ENCODE data around the gene PTPRU. TPM values are rescaled to one million over a fixed set of nuclear protein-coding genes. Genes with fewer than 3 reads are reported as not detected.
A peak's percentile ranks its signal among the peaks of the same experiment; 100 is the strongest.

PTPRU gene
- total RNA-seq, 1 donor: 9.4 TPM

- H3K4me1 ChIP-seq (ENCODE audit: insufficient read depth, low read length): peaks cover 18% of the 10 kb centered on the region
- TF ChIP-seq CTCF (IDR thresholded peaks at IDR 0.05; ENCODE audit: extremely low read depth, low read depth, low read length): no peak
- no peaks in the 10 kb centered on the region for H3K27me3 ChIP-seq (ENCODE audit: insufficient read depth, low read length)
- H3K4me3 ChIP-seq (ENCODE audit: insufficient read depth, low read length): peak overlapping the region; percentile 64
- no peaks in the 10 kb centered on the region for H3K79me2 ChIP-seq (ENCODE audit: insufficient read depth, low read length)
- no peak overlapping the region for H3K27ac ChIP-seq (ENCODE audit: low read depth, low read length)
- DNase-seq (ENCODE audit: insufficient read length, low spot score, missing footprints): peak; percentile 92
- no peak overlapping the region for H2AFZ ChIP-seq (ENCODE audit: low read length)
- H3K36me3 ChIP-seq (ENCODE audit: insufficient read depth, low read length): no peaks in the 10 kb centered on the region
- no peaks in the 10 kb centered on the region for H4K20me1 ChIP-seq (ENCODE audit: insufficient read depth, low read length)
- no peaks in the 10 kb centered on the region for H3K9me3 ChIP-seq (ENCODE audit: low read depth, low read length)
- peak overlapping the region; percentile 77 for H3K4me2 ChIP-seq (ENCODE audit: insufficient read depth, low read length)
Measured at GRCh38 chr1:29259802-29260441, 23.6 kb downstream of the PTPRU start.

GRCh38 chr1:29260531-29260930 is 24.2 kb downstream of the PTPRU start:
- Histone ChIP-seq H3K36me3 (ENCODE audit: insufficient read depth, low read length) (no peaks in the 10 kb centered on the region), H3K79me2 (ENCODE audit: insufficient read depth, low read length) (no peaks in the 10 kb centered on the region), H3K9me3 (ENCODE audit: low read depth, low read length) (no peaks in the 10 kb centered on the region), H3K27me3 (ENCODE audit: insufficient read depth, low read length) (no peaks in the 10 kb centered on the region), H3K4me2 (ENCODE audit: insufficient read depth, low read length) (no peak overlapping the region), H3K4me1 (ENCODE audit: insufficient read depth, low read length) (peaks cover 22% of the 10 kb centered on the region), H4K20me1 (ENCODE audit: insufficient read depth, low read length) (no peaks in the 10 kb centered on the region), H3K4me3 (ENCODE audit: insufficient read depth, low read length) (no peak overlapping the region), H2AFZ (ENCODE audit: low read length) (no peak overlapping the region), H3K27ac (ENCODE audit: low read depth, low read length) (no peak overlapping the region)
- no peak for DNase-seq (ENCODE audit: insufficient read length, low spot score, missing footprints)
- no peak for TF ChIP-seq CTCF (IDR thresholded peaks at IDR 0.05; ENCODE audit: extremely low read depth, low read depth, low read length)

- Histone ChIP-seq H3K27ac (ENCODE audit: low read depth, low read length) (no peak overlapping the region), H2AFZ (ENCODE audit: low read length) (no peak overlapping the region), H3K4me2 (ENCODE audit: insufficient read depth, low read length) (no peak overlapping the region), H4K20me1 (ENCODE audit: insufficient read depth, low read length) (no peaks in the 10 kb centered on the region), H3K27me3 (ENCODE audit: insufficient read depth, low read length) (no peaks in the 10 kb centered on the region), H3K4me1 (ENCODE audit: insufficient read depth, low read length) (peaks cover 9% of the 10 kb centered on the region), H3K4me3 (ENCODE audit: insufficient read depth, low read length) (no peak overlapping the region), H3K9me3 (ENCODE audit: low read depth, low read length) (no peaks in the 10 kb centered on the region), H3K36me3 (ENCODE audit: insufficient read depth, low read length) (no peaks in the 10 kb centered on the region), H3K79me2 (ENCODE audit: insufficient read depth, low read length) (no peaks in the 10 kb centered on the region)
- no peak for TF ChIP-seq CTCF (IDR thresholded peaks at IDR 0.05; ENCODE audit: extremely low read depth, low read depth, low read length)
- DNase-seq (ENCODE audit: insufficient read length, low spot score, missing footprints): peak; percentile 82
Measured at GRCh38 chr1:29264773-29265389, 28.6 kb downstream of the PTPRU start.

- Histone ChIP-seq H3K27me3 (ENCODE audit: insufficient read depth, low read length) (no peaks in the 10 kb centered on the region), H3K4me1 (ENCODE audit: insufficient read depth, low read length) (peaks cover 17% of the 10 kb centered on the region), H2AFZ (ENCODE audit: low read length) (no peak overlapping the region), H3K4me3 (ENCODE audit: insufficient read depth, low read length) (no peak overlapping the region), H3K36me3 (ENCODE audit: insufficient read depth, low read length) (no peaks in the 10 kb centered on the region), H3K4me2 (ENCODE audit: insufficient read depth, low read length) (no peak overlapping the region), H3K27ac (ENCODE audit: low read depth, low read length) (no peak overlapping the region), H3K9me3 (ENCODE audit: low read depth, low read length) (no peaks in the 10 kb centered on the region), H4K20me1 (ENCODE audit: insufficient read depth, low read length) (no peaks in the 10 kb centered on the region), H3K79me2 (ENCODE audit: insufficient read depth, low read length) (no peaks in the 10 kb centered on the region)
- no peak for TF ChIP-seq CTCF (IDR thresholded peaks at IDR 0.05; ENCODE audit: extremely low read depth, low read depth, low read length)
- no peak for DNase-seq (ENCODE audit: insufficient read length, low spot score, missing footprints)
Measured at GRCh38 chr1:29266912-29267311, 30.6 kb downstream of the PTPRU start.

All from osteoblast (primary cell).